K562 (cell line): ENCODE results near the gene ANTKMT. TPM values are rescaled to one million over a fixed set of nuclear protein-coding genes. Genes with fewer than 3 reads are reported as not detected.
A peak's percentile ranks its signal among the peaks of the same experiment; 100 is the strongest.

ENCODE experiments used
- ARID3A ChIP-seq: IDR thresholded peaks from 2 replicates; pipeline ENCODE4 v1.6.1; 2012; ENCODE audit warnings: low read depth, low read length, improper control_type of control experiment, borderline replicate concordance
- CHD1 ChIP-seq: fragments of 200-600 bp; sonication (generic); IDR thresholded peaks from one replicate; pipeline ENCODE4 v1.6.1; 2012; ENCODE audit warnings: mild to moderate bottlenecking, moderate library complexity, low read length, inconsistent platforms
- E2F8 ChIP-seq: fragments of 450-650 bp; IDR thresholded peaks from 2 replicates; pipeline ENCODE4 v1.7.1; 2018; ENCODE audit warnings: mild to moderate bottlenecking, low read depth; ENCODE audit not compliant: partially characterized antibody
- E4F1 ChIP-seq: fragments of 250-450 bp; sonication (Bioruptor Pico); IDR thresholded peaks from 2 replicates; pipeline ENCODE4 v1.5.0; 2021; ENCODE audit warnings: mild to moderate bottlenecking, borderline replicate concordance
- EGR1 ChIP-seq: fragments of 450-650 bp; conservative IDR thresholded peaks from 2 replicates; pipeline ENCODE4 v1.6.1; 2017; ENCODE audit warnings: mild to moderate bottlenecking
- ETV5 ChIP-seq: sonication (generic); formaldehyde crosslinking; IDR thresholded peaks from 2 replicates; pipeline ENCODE4 v1.4.0; 2020; ENCODE audit warnings: low read depth, mild to moderate bottlenecking, missing genetic modification reagents
- FOXA3 ChIP-seq, 2 experiments: fragments of 450-650 bp in 1 of 2; sonication (generic) in 1 of 2; formaldehyde crosslinking; IDR thresholded peaks in 1 of 2; conservative IDR thresholded peaks in 1 of 2; 2 replicates each; pipeline versions ENCODE4 v1.4.0 to v1.8.0; 2020 to 2022; ENCODE audit warnings: mild to moderate bottlenecking in 2 of 2, missing genetic modification reagents in 1 of 2
- HOMEZ ChIP-seq: fragments of 250-450 bp; sonication (Bioruptor Pico); IDR thresholded peaks from 2 replicates; pipeline ENCODE4 v1.4.0; 2020; ENCODE audit warnings: mild to moderate bottlenecking, moderate library complexity
- TCF3 ChIP-seq: sonication (generic); formaldehyde crosslinking; IDR thresholded peaks from 2 replicates; pipeline ENCODE4 v1.4.0; 2020; ENCODE audit warnings: mild to moderate bottlenecking, missing genetic modification reagents
- XRCC3 ChIP-seq: fragments of 450-650 bp; IDR thresholded peaks from 2 replicates; pipeline ENCODE4 v1.6.1; 2017; ENCODE audit warnings: mild to moderate bottlenecking, moderate library complexity
- ZBTB26 ChIP-seq: fragments of 450-650 bp; formaldehyde crosslinking; IDR thresholded peaks from 2 replicates; pipeline ENCODE4 v1.4.0; 2022; ENCODE audit warnings: missing genetic modification characterization
- ZNF239 ChIP-seq: fragments of 250-450 bp; sonication (Bioruptor Pico); IDR thresholded peaks from 2 replicates; pipeline ENCODE4 v1.4.0; 2020; ENCODE audit warnings: mild to moderate bottlenecking
- ZNF280B ChIP-seq: fragments of 250-450 bp; sonication (Bioruptor Pico); IDR thresholded peaks from 2 replicates; pipeline ENCODE4 v1.5.1; 2021; ENCODE audit warnings: mild to moderate bottlenecking
- ZNF507 ChIP-seq: conservative IDR thresholded peaks from 2 replicates; pipeline ENCODE4 v1.6.1; 2017; ENCODE audit warnings: missing genetic modification characterization, missing compliant biosample characterization
- polyA plus RNA-seq, 8 experiments: library from polyadenylated mRNA; depleted of rRNA in 4 of 8; stranded (reverse) in 5 of 8; unstranded in 3 of 8; fragments of >200 nt; fragmentation: Nextera tagmentation in 2 of 8; fragmentation: Illumina TruSeq in 1 of 8; extraction: Ambion mirVana in 2 of 8; extraction: Trizol in 1 of 8; gene quantifications; 2 replicates each; pipeline versions ENCODE4 v1.2.1 to v1.2.3, GENCODE V29; 2011 to 2014; ENCODE audit warnings: inconsistent platforms in 1 of 8, missing spikeins in 1 of 8
- total RNA-seq, 7 experiments: library from RNA; depleted of rRNA in 6 of 7; stranded (reverse); fragments of >200 nt in 6 of 7; fragmentation: Illumina TruSeq in 2 of 7; extraction: Trizol in 2 of 7; gene quantifications; 2 replicates each; pipeline versions ENCODE4 v1.2.1 to v1.2.3, GENCODE V29; 2011 to 2021; ENCODE audit warnings: low replicate concordance in 1 of 7

The ANTKMT gene
- total and polyA plus RNA-seq, 9 of the 15 experiments (the other 6 are each of a cell fraction or from before 2014, with no cell fraction given), result 0.58 to 217 (median 19.1) TPM

GRCh38 chr16:700684-701584 is 20.0 kb upstream of the ANTKMT start (continued):
- TF ChIP-seq ZNF507, result no peak
- TF ChIP-seq ARID3A, result no peak
- TF ChIP-seq ZNF239 (CRISPR knock-in tag), result no peak
- TF ChIP-seq FOXA3 (CRISPR knock-in tag; conservative IDR thresholded peaks at IDR 0.05 in 1 of 2, IDR thresholded peaks at IDR 0.05 in 1 of 2), result 0 out of 4 replicates have a peak, but pooled peaks of 1 of the 2 experiments have one; percentile 40
- no peak for TF ChIP-seq E4F1 (CRISPR knock-in tag)
- TF ChIP-seq ZNF280B (CRISPR knock-in tag), result no peak
- no peak for TF ChIP-seq XRCC3
- TF ChIP-seq E2F8, result no peak
- TF ChIP-seq CHD1, result no peak
- no peak for TF ChIP-seq TCF3 (CRISPR knock-in tag)
- TF ChIP-seq HOMEZ (CRISPR knock-in tag), result no peak
- peak; percentile 20; the same call in 1 of the 2 replicates for TF ChIP-seq EGR1
- TF ChIP-seq ZBTB26 (CRISPR knock-in tag), result no peak
- TF ChIP-seq ETV5 (CRISPR knock-in tag), result no peak
